H9 (cell line): ENCODE data around the gene HNRNPU. TPM values are rescaled to one million over a fixed set of nuclear protein-coding genes. Genes with fewer than 3 reads are reported as not detected.

Experiments used
- DNase-seq: peaks from one replicate; pipeline ENCODE4 v3.0.0-alpha.2; 2017
- H2AFZ ChIP-seq: one replicate; pipeline ENCODE4 v1.6.1; 2013; ENCODE audit warnings: mild to moderate bottlenecking, low read length, control low read depth, moderate library complexity
- H2AK5ac ChIP-seq: 2 replicates; pipeline ENCODE4 v1.6.1; 2013; ENCODE audit warnings: low read length, control low read depth, mixed read lengths; ENCODE audit not compliant: insufficient read length
- H2BK120ac ChIP-seq: one replicate; pipeline ENCODE4 v1.6.1; 2013; ENCODE audit warnings: low read depth, mild to moderate bottlenecking, low read length, control low read depth, inconsistent platforms; ENCODE audit not compliant: poor library complexity, severe bottlenecking
- H2BK12ac ChIP-seq: 2 replicates; pipeline ENCODE4 v1.6.1; 2013; ENCODE audit warnings: low read length, control low read depth, mixed read lengths, low read depth; ENCODE audit not compliant: insufficient read length
- H2BK15ac ChIP-seq: 2 replicates; pipeline ENCODE4 v1.6.1; 2013; ENCODE audit warnings: low read depth, low read length, control low read depth
- H2BK20ac ChIP-seq: one replicate; pipeline ENCODE4 v1.6.1; 2013; ENCODE audit warnings: low read depth, mild to moderate bottlenecking, low read length, control low read depth, inconsistent platforms; ENCODE audit not compliant: poor library complexity, severe bottlenecking
- H2BK5ac ChIP-seq: 2 replicates; pipeline ENCODE4 v1.6.1; 2013; ENCODE audit warnings: low read length, control low read depth, mixed read lengths; ENCODE audit not compliant: insufficient read length
- H3K14ac ChIP-seq: 2 replicates; pipeline ENCODE4 v1.6.1; 2013; ENCODE audit warnings: low read length, control low read depth; ENCODE audit not compliant: insufficient read depth
- H3K18ac ChIP-seq: 2 replicates; pipeline ENCODE4 v1.6.1; 2013; ENCODE audit warnings: low read depth, mild to moderate bottlenecking, mixed read lengths, low read length, control low read depth; ENCODE audit not compliant: insufficient read length
- H3K23ac ChIP-seq: 2 replicates; pipeline ENCODE4 v1.6.1; 2013; ENCODE audit warnings: low read length, control low read depth, mixed read lengths, low read depth; ENCODE audit not compliant: insufficient read length
- H3K23me2 ChIP-seq: 2 replicates; pipeline ENCODE4 v1.6.1; 2013; ENCODE audit warnings: low read depth, mild to moderate bottlenecking, mixed read lengths, low read length, control low read depth; ENCODE audit not compliant: insufficient read length, poor library complexity, severe bottlenecking
- H3K27ac ChIP-seq: 2 replicates; pipeline ENCODE4 v1.5.1; 2013; ENCODE audit warnings: low read length, control low read depth, mixed read lengths, low read depth; ENCODE audit not compliant: insufficient read length
- H3K27me3 ChIP-seq: 2 replicates; pipeline ENCODE4 v1.6.1; 2013; ENCODE audit warnings: low read length, control low read depth, inconsistent platforms; ENCODE audit not compliant: insufficient read depth
- H3K4ac ChIP-seq: 2 replicates; pipeline ENCODE4 v1.6.1; 2013; ENCODE audit warnings: low read depth, mild to moderate bottlenecking, control low read depth, inconsistent platforms, low read length, moderate library complexity
- H3K4me1 ChIP-seq: 2 replicates; pipeline ENCODE4 v1.6.1; 2013; ENCODE audit warnings: low read length, control low read depth, inconsistent platforms; ENCODE audit not compliant: insufficient read depth
- H3K4me2 ChIP-seq: 2 replicates; pipeline ENCODE4 v1.6.1; 2013; ENCODE audit warnings: low read length, control low read depth, mixed read lengths; ENCODE audit not compliant: insufficient read length, insufficient read depth
- H3K56ac ChIP-seq: 2 replicates; pipeline ENCODE4 v1.6.1; 2013; ENCODE audit warnings: low read depth, mild to moderate bottlenecking, mixed read lengths, low read length, control low read depth; ENCODE audit not compliant: insufficient read length
- H3K79me1 ChIP-seq: 2 replicates; pipeline ENCODE4 v1.6.1; 2013; ENCODE audit warnings: low read depth, mild to moderate bottlenecking, moderate library complexity, low read length, control low read depth, inconsistent platforms; ENCODE audit not compliant: insufficient read depth, poor library complexity, severe bottlenecking
- H3K79me2 ChIP-seq: 2 replicates; pipeline ENCODE4 v1.6.1; 2013; ENCODE audit warnings: low read length, control low read depth, inconsistent platforms; ENCODE audit not compliant: insufficient read depth
- H3K9ac ChIP-seq: 2 replicates; pipeline ENCODE4 v1.6.1; 2013; ENCODE audit warnings: low read length, control low read depth, mixed read lengths; ENCODE audit not compliant: insufficient read length; ENCODE audit errors: extremely low read depth
- H3K9me3 ChIP-seq: one replicate; pipeline ENCODE4 v1.6.1; 2013; ENCODE audit warnings: low read depth, low read length, inconsistent platforms; ENCODE audit not compliant: control insufficient read depth
- H3T11ph ChIP-seq: one replicate; pipeline ENCODE4 v1.6.1; 2013; ENCODE audit warnings: mild to moderate bottlenecking, low read length, control low read depth, inconsistent platforms
- H4K20me1 ChIP-seq: one replicate; pipeline ENCODE4 v1.6.1; 2013; ENCODE audit not compliant: control insufficient read depth, insufficient read length, insufficient read depth
- H4K5ac ChIP-seq: 2 replicates; pipeline ENCODE4 v1.6.1; 2013; ENCODE audit warnings: low read depth, mild to moderate bottlenecking, mixed read lengths, low read length, control low read depth; ENCODE audit not compliant: insufficient read length
- H4K8ac ChIP-seq: replicated peaks from 2 replicates; pipeline ENCODE4 v1.6.1; 2013; ENCODE audit warnings: low read length, control low read depth, mixed read lengths, low read depth; ENCODE audit not compliant: insufficient read length
- H4K91ac ChIP-seq: 2 replicates; pipeline ENCODE4 v1.6.1; 2013; ENCODE audit warnings: low read depth, mild to moderate bottlenecking, moderate library complexity, mixed read lengths, low read length, control low read depth; ENCODE audit not compliant: insufficient read length
- H3K27ac Mint-ChIP-seq, 3 experiments: 2 replicates in 2 of 3; 3 replicates in 1 of 3; pipeline ENCODE4 v1.8.0; 2020 to 2021; ENCODE audit warnings: mixed read lengths in 3 of 3, mild to moderate bottlenecking in 1 of 3, moderate library complexity in 1 of 3
- H3K27me3 Mint-ChIP-seq: 2 replicates; pipeline ENCODE4 v1.8.0; 2021; ENCODE audit warnings: low read depth, mild to moderate bottlenecking, moderate library complexity, mixed read lengths
- H3K36me3 Mint-ChIP-seq, 3 experiments: 2 replicates in 2 of 3; 3 replicates in 1 of 3; pipeline ENCODE4 v1.8.0; 2020 to 2021; ENCODE audit warnings: low read depth in 3 of 3, mixed read lengths in 3 of 3; ENCODE audit not compliant: insufficient read depth in 1 of 3
- H3K4me1 Mint-ChIP-seq, 2 experiments: 2 replicates each; pipeline ENCODE4 v1.8.0; 2020; ENCODE audit warnings: mixed read lengths in 2 of 2
- H3K4me3 Mint-ChIP-seq, 2 experiments: 2 replicates in 1 of 2; 3 replicates in 1 of 2; pipeline ENCODE4 v1.8.0; 2020 to 2021; ENCODE audit warnings: mild to moderate bottlenecking in 2 of 2, mixed read lengths in 2 of 2, moderate library complexity in 1 of 2
- H3K9me3 Mint-ChIP-seq, 2 experiments: 2 replicates in 1 of 2; 3 replicates in 1 of 2; pipeline ENCODE4 v1.8.0; 2020; ENCODE audit warnings: mild to moderate bottlenecking in 2 of 2, mixed read lengths in 2 of 2, moderate library complexity in 1 of 2
- whole genome bisulfite sequencing: extraction: QIAGEN DNeasy Blood & Tissue Kit; methylation state at CpG from one replicate; pipeline ENCODE4 v1.1.7; 2013; ENCODE audit warnings: missing lambda C conversion rate, low lambda C conversion rate, mixed read lengths; ENCODE audit not compliant: insufficient read length; ENCODE audit errors: extremely low coverage; 5-methylcytosine and 5-hydroxymethylcytosine counted together
- total RNA-seq: library from RNA; stranded (reverse); gene quantifications from 2 replicates; pipeline ENCODE4 v1.2.1, GENCODE V29; 2021
- TF ChIP-seq, protein P1 (sequence below): fragments of 200-600 bp; sonication (generic); conservative IDR thresholded peaks from 3 replicates; pipeline ENCODE4 v1.8.0; 2021; ENCODE audit warnings: antibody characterized with exemption, mild to moderate bottlenecking

The HNRNPU gene
- total RNA-seq, 1 experiment from 2014 or later = 657 TPM

DNA sequence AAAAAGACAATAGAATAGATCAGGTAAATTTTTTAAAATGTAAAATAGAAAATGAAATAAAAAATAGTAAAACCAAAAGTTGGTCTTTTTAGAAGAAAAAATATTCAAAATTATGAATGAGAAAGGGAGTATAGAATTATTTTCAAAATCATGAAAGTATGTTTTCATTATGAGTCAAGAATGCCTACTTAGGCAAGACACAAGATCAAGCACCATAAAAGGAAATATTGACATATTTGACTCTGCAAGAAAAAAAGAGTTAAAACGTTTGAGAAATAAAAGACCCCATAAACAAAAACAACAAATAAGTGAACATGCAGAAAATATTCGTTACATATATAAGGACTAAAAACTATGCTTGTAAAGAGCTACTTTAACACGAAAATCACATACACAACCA lies 33.7 kb downstream of the HNRNPU start:
- DNase-seq = no peak
- Histone ChIP-seq H2AFZ (no peak overlapping the region), H3K79me1 (no peaks in the 10 kb centered on the region), H4K20me1 (no peaks in the 10 kb centered on the region), H2BK120ac (no peak overlapping the region), H3K4me1 (no peaks in the 10 kb centered on the region), H3K9ac (no peak overlapping the region), H3K56ac (no peak overlapping the region), H2BK15ac (no peak overlapping the region), H3K4ac (no peak overlapping the region), H3K27ac (no peak overlapping the region), H3K27me3 (no peaks in the 10 kb centered on the region), H3K4me2 (no peak overlapping the region), H3K9me3 (no peaks in the 10 kb centered on the region), H3K14ac (no peak overlapping the region), H4K91ac (no peak overlapping the region), H2BK5ac (no peak overlapping the region), H2AK5ac (no peak overlapping the region), H2BK12ac (no peak overlapping the region), H3K23me2 (peaks cover 10% of the 10 kb centered on the region), H3K23ac (no peak overlapping the region), H4K5ac (no peak overlapping the region), H3K18ac (no peak overlapping the region), H3K79me2 (no peaks in the 10 kb centered on the region), H4K8ac (no peak overlapping the region), H3T11ph (no peak overlapping the region), H2BK20ac (no peak overlapping the region)
- no peak overlapping the region for H3K27ac Mint-ChIP-seq
- H3K4me3 Mint-ChIP-seq = no peak overlapping the region
- no peaks in the 10 kb centered on the region for H3K9me3 Mint-ChIP-seq
- H3K27me3 Mint-ChIP-seq = no peaks in the 10 kb centered on the region
- WGBS = 100% methylated on average over 2 of the region's 3 CpGs
- TF ChIP-seq, protein P1, sequence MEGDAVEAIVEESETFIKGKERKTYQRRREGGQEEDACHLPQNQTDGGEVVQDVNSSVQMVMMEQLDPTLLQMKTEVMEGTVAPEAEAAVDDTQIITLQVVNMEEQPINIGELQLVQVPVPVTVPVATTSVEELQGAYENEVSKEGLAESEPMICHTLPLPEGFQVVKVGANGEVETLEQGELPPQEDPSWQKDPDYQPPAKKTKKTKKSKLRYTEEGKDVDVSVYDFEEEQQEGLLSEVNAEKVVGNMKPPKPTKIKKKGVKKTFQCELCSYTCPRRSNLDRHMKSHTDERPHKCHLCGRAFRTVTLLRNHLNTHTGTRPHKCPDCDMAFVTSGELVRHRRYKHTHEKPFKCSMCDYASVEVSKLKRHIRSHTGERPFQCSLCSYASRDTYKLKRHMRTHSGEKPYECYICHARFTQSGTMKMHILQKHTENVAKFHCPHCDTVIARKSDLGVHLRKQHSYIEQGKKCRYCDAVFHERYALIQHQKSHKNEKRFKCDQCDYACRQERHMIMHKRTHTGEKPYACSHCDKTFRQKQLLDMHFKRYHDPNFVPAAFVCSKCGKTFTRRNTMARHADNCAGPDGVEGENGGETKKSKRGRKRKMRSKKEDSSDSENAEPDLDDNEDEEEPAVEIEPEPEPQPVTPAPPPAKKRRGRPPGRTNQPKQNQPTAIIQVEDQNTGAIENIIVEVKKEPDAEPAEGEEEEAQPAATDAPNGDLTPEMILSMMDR = no peak
- H3K36me3 Mint-ChIP-seq = peaks cover 0 to 9% (median 6%) of the 10 kb centered on the region in 3 experiments; a peak in 4 of 7 replicates
- H3K4me1 Mint-ChIP-seq = peaks cover 9 to 18% of the 10 kb centered on the region in 2 experiments
